Measurements from ENCODE around the gene TRPC4. TPM values are rescaled to one million over a fixed set of nuclear protein-coding genes. Genes with fewer than 3 reads are reported as not detected.

The TRPC4 gene
- total and polyA plus RNA-seq, 2 donors (not counting 1 experiment from before 2014, with no cell fraction given), result not detected

- no peaks in the 10 kb centered on the region for H4K20me1 ChIP-seq (ENCODE audit: control insufficient read depth, insufficient read depth, low read length, poor library complexity, severe bottlenecking)
- Mint-ChIP-seq H3K4me3 (no peak overlapping the region), H3K27me3 (no peaks in the 10 kb centered on the region), H3K4me1 (no peaks in the 10 kb centered on the region), H3K27ac (no peak overlapping the region), H3K9me3 (ENCODE audit: insufficient read depth) (no peaks in the 10 kb centered on the region)
- no peak overlapping the region for H3K9ac ChIP-seq (ENCODE audit: low read length)
- H3K27ac ChIP-seq (ENCODE audit: low read length in 2 of 2), result no peak overlapping the region
- no peaks in the 10 kb centered on the region for H3K36me3 ChIP-seq (replicated peaks in 1 of 2; ENCODE audit: control extremely low read depth in 1 of 2, control insufficient read depth in 1 of 2, extremely low read depth in 1 of 2, insufficient read depth in 2 of 2, low read length in 1 of 2)
- H3K79me2 ChIP-seq (ENCODE audit: control insufficient read depth, insufficient read depth, low read length), result no peaks in the 10 kb centered on the region
- no peaks in the 10 kb centered on the region for H3K9me3 ChIP-seq (ENCODE audit: control extremely low read depth in 1 of 3, control insufficient read depth in 2 of 3, insufficient read depth in 1 of 3, low read length in 2 of 3)
- TF ChIP-seq EZH2 (IDR thresholded peaks at IDR 0.05; ENCODE audit: borderline replicate concordance, insufficient read depth, low read depth, low read length, poor library complexity, severe bottlenecking), result no peak
- no peak for TF ChIP-seq CTCF (IDR thresholded peaks at IDR 0.05)
- H2AFZ ChIP-seq (ENCODE audit: insufficient read depth, low read depth, low read length, poor library complexity, severe bottlenecking), result no peak overlapping the region
- H3K4me1 ChIP-seq (ENCODE audit: control insufficient read depth in 2 of 2, insufficient read depth in 2 of 2, low read length in 2 of 2), result no peaks in the 10 kb centered on the region
- ATAC-seq (ENCODE audit: low read depth), result no peak
- POLR2A ChIA-PET, result no interaction called here
- H3K4me3 ChIP-seq (ENCODE audit: control extremely low read depth in 1 of 5, extremely low read depth in 1 of 5, insufficient read depth in 1 of 5, low read depth in 2 of 5, low read length in 4 of 5), result no peak overlapping the region
- no peaks in the 10 kb centered on the region for H3K27me3 ChIP-seq (replicated peaks in 1 of 4; ENCODE audit: control extremely low read depth in 1 of 4, control insufficient read depth in 3 of 4, insufficient read depth in 4 of 4, low read length in 3 of 4)
- no peak for DNase-seq
- CTCF ChIA-PET, result no interaction called here
- intact Hi-C loops (cut with micrococcal nuclease), result no loop called here
- no peak overlapping the region for H3K4me2 ChIP-seq (replicated peaks; ENCODE audit: low read depth, low read length, poor library complexity, severe bottlenecking)
- no CpG with 5 or more reads among the region's 2 CpGs for WGBS (ENCODE audit: insufficient coverage)
Measured at GRCh38 chr13:37613638-37614037, 255.9 kb downstream of the TRPC4 start.

GRCh38 chr13:37613236-37613635 lies 256.3 kb downstream of the TRPC4 start:
- Mint-ChIP-seq H3K4me1 (no peaks in the 10 kb centered on the region), H3K9me3 (ENCODE audit: insufficient read depth) (no peaks in the 10 kb centered on the region), H3K27me3 (no peaks in the 10 kb centered on the region), H3K4me3 (no peak overlapping the region), H3K27ac (no peak overlapping the region)
- no peaks in the 10 kb centered on the region for H3K9me3 ChIP-seq (ENCODE audit: control extremely low read depth in 1 of 3, control insufficient read depth in 2 of 3, insufficient read depth in 1 of 3, low read length in 2 of 3)
- H4K20me1 ChIP-seq (ENCODE audit: control insufficient read depth, insufficient read depth, low read length, poor library complexity, severe bottlenecking), result no peaks in the 10 kb centered on the region
- no peaks in the 10 kb centered on the region for H3K36me3 ChIP-seq (replicated peaks in 1 of 2; ENCODE audit: control extremely low read depth in 1 of 2, control insufficient read depth in 1 of 2, extremely low read depth in 1 of 2, insufficient read depth in 2 of 2, low read length in 1 of 2)
- H3K9ac ChIP-seq (ENCODE audit: low read length), result no peak overlapping the region
- no CpG with 5 or more reads among the region's 3 CpGs for WGBS (ENCODE audit: insufficient coverage)
- no peak overlapping the region for H3K4me3 ChIP-seq (ENCODE audit: control extremely low read depth in 1 of 5, extremely low read depth in 1 of 5, insufficient read depth in 1 of 5, low read depth in 2 of 5, low read length in 4 of 5)
- TF ChIP-seq EZH2 (IDR thresholded peaks at IDR 0.05; ENCODE audit: borderline replicate concordance, insufficient read depth, low read depth, low read length, poor library complexity, severe bottlenecking), result no peak
- no peak for TF ChIP-seq CTCF (IDR thresholded peaks at IDR 0.05)
- H3K27ac ChIP-seq (ENCODE audit: low read length in 2 of 2), result no peak overlapping the region
- ATAC-seq (ENCODE audit: low read depth) (no peak), DNase-seq (no peak)
- H3K4me2 ChIP-seq (replicated peaks; ENCODE audit: low read depth, low read length, poor library complexity, severe bottlenecking), result no peak overlapping the region
- intact Hi-C loops (cut with micrococcal nuclease), result no loop called here
- H3K4me1 ChIP-seq (ENCODE audit: control insufficient read depth in 2 of 2, insufficient read depth in 2 of 2, low read length in 2 of 2), result no peaks in the 10 kb centered on the region
- CTCF ChIA-PET, result no interaction called here
- no peaks in the 10 kb centered on the region for H3K79me2 ChIP-seq (ENCODE audit: control insufficient read depth, insufficient read depth, low read length)
- POLR2A ChIA-PET, result no interaction called here
- H2AFZ ChIP-seq (ENCODE audit: insufficient read depth, low read depth, low read length, poor library complexity, severe bottlenecking), result no peak overlapping the region
- H3K27me3 ChIP-seq (replicated peaks in 1 of 4; ENCODE audit: control extremely low read depth in 1 of 4, control insufficient read depth in 3 of 4, insufficient read depth in 4 of 4, low read length in 3 of 4), result no peaks in the 10 kb centered on the region
